ENCODE results near the gene GTSE1.

The GTSE1 gene

DNA sequence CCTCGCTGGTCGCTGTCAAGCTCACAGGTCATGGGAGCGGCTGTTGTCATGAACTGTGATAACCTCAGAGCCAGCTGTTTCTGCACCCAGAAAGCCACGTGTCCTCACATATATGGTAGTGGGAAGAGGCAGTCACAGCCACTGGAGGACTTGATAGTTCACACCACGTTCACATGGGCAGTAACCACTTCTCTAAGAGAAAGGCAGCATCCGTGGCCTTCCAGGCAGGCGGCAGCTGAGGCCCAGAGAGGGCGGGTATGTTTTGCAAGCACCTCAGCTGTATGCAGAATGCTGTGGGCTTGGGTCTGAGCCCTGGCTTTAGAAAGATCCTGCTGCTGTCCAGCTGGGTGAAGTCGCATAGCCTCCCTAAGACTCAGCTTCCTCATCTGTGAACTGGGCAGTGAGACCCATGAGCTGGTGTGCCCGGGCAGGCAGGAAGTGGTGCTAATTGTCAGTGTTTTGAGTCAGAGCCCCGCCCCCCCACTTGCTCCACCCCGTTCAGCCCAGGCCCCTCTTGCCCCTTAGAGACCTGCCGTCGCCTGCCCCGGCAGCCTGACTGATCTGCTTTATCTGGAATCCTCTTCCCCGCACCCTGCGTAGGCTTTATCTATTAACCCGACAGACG lies 15.6 kb upstream of the GTSE1 start:
- Histone ChIP-seq H3K9me3 (ENCODE audit: control insufficient read depth, low read length) (no peaks in the 10 kb centered on the region), H3K27me3 (ENCODE audit: control insufficient read depth, insufficient read depth, low read length) (no peaks in the 10 kb centered on the region), H3K4me1 (no peaks in the 10 kb centered on the region), H3K9ac (no peak overlapping the region), H2AFZ (no peak overlapping the region), H3K4me3 (ENCODE audit: low read depth, low read length) (no peak overlapping the region), H3K36me3 (ENCODE audit: control insufficient read depth, insufficient read depth, low read length) (no peaks in the 10 kb centered on the region), H3K4me2 (ENCODE audit: low read length) (no peak overlapping the region), H3K79me2 (no peaks in the 10 kb centered on the region), H3K27ac (no peak overlapping the region)
- TF ChIP-seq, protein P1, sequence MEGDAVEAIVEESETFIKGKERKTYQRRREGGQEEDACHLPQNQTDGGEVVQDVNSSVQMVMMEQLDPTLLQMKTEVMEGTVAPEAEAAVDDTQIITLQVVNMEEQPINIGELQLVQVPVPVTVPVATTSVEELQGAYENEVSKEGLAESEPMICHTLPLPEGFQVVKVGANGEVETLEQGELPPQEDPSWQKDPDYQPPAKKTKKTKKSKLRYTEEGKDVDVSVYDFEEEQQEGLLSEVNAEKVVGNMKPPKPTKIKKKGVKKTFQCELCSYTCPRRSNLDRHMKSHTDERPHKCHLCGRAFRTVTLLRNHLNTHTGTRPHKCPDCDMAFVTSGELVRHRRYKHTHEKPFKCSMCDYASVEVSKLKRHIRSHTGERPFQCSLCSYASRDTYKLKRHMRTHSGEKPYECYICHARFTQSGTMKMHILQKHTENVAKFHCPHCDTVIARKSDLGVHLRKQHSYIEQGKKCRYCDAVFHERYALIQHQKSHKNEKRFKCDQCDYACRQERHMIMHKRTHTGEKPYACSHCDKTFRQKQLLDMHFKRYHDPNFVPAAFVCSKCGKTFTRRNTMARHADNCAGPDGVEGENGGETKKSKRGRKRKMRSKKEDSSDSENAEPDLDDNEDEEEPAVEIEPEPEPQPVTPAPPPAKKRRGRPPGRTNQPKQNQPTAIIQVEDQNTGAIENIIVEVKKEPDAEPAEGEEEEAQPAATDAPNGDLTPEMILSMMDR (IDR thresholded peaks at IDR 0.05), result no peak

DNA sequence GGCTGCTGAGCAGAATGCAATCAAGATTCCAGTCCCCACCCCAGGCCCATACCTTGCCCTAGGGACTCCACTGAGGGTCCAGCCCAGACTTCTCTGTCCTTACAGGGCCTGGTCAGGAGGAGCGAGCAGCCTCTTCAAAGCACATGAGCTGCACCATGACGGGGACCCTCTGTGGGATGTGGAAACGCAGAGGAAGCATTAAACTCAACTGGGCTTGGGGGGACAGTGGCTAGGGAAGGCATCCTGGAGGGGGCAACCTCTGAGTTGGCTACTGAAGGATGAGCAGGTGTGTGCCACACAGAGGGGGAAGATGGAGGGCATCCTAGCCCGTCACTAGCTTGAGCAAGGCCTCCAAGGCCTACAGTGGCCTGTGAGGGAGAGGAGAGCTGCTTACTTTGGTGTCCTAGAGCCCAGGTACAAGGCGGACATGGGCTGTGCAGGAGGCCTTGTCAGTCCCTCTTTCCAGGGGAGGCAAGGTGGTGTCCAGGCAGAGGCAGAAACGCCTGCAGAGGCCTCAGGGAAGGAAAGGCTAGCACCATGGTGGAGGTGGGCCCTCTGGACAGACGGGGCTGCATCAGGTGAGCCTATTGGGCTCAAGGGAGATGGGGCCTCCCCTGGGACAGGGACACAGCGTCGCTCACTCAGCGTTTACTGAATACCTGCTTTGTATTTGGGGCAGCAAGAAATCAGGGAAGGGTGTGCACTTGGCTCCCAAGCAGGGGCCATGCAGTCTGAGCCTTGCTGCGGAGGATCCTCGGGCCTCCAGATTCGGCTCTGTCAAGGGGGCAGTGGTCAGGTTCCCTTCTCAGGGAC lies 14.6 kb upstream of the GTSE1 start:
- H3K36me3 ChIP-seq (ENCODE audit: control insufficient read depth, insufficient read depth, low read length), result no peaks in the 10 kb centered on the region
- H3K79me2 ChIP-seq, result no peaks in the 10 kb centered on the region
- H2AFZ ChIP-seq, result no peak overlapping the region
- no peaks in the 10 kb centered on the region for H3K9me3 ChIP-seq (ENCODE audit: control insufficient read depth, low read length)
- H3K4me1 ChIP-seq, result no peaks in the 10 kb centered on the region
- TF ChIP-seq, protein P1 (IDR thresholded peaks at IDR 0.05), result no peak
- no peak overlapping the region for H3K4me2 ChIP-seq (ENCODE audit: low read length)
- no peak overlapping the region for H3K4me3 ChIP-seq (ENCODE audit: low read depth, low read length)
- no peak overlapping the region for H3K27ac ChIP-seq
- H3K9ac ChIP-seq, result no peak overlapping the region
- H3K27me3 ChIP-seq (ENCODE audit: control insufficient read depth, insufficient read depth, low read length), result no peaks in the 10 kb centered on the region

DNA sequence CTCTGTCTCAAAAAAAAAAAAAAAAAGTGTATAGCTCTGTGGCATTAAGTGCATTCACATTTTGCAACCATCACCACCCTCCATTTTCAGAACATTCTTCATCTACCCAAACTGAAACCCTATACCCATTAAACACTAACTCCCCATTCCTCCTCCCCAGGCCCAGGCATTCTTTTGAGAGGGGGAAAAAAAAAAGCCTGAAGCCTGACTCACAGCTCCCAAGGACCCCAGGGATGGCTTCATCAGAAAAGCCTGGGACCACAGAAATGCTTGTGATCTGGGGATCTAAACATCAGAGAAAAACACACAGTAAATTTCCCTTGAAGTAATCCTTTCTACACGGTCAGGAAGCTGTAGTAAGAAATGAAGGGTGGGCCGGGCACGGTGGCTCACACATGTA lies 10.7 kb upstream of the GTSE1 start:
- no peaks in the 10 kb centered on the region for H3K4me1 ChIP-seq
- no peak overlapping the region for H2AFZ ChIP-seq
- TF ChIP-seq, protein P1 (IDR thresholded peaks at IDR 0.05), result no peak

DNA sequence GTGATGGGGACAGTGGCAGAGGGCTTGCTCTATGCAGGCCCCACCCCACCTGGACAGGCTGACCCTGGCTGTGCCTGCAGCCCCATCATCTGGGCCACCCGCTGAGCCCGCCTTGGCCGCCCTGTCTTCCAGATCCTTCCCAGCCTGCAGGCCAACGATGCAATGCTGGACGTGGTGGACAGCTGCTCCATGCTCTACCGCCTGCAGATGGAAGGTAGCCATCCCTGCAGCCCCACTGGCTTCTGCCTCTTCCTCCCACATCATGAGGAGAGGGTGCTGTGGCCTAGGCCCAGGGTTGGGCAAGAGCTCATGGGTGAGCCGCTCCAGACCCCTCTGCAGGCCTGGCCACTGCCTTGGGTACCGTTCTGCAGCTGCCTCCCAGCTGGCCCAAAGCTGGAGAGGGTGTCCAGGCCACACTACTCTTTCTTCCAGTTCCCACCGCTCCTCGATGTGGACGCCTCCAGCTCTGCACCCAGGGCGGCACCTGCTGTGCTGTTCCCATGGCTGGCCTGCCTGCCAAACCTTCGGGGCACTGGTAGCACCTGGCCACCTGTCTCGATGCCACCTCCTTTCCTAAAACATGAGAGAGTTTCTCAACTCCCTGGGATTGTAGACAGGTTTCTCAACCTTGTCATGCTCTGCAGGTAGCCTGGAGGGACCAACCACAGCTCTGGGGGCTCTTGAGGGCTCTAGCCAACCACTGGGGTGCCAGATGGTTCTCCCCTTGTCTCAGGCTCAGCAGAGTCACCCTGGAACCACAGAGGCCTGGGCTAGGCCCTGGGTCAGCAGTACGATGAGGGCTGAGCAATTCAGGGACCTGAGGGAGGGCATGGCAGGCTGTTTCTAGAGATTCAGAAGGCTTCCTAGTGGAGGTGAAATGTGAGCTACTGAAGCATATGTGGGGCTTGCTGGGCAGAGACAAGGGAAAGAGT lies 9.5 kb upstream of the GTSE1 start:
- no peaks in the 10 kb centered on the region for H3K9me3 ChIP-seq (ENCODE audit: control insufficient read depth, low read length)
- H3K4me1 ChIP-seq, result no peaks in the 10 kb centered on the region
- no peak overlapping the region for H2AFZ ChIP-seq
- H3K27ac ChIP-seq, result peak overlapping the region; percentile 11
- TF ChIP-seq, protein P1 (IDR thresholded peaks at IDR 0.05), result no peak
- no peaks in the 10 kb centered on the region for H3K27me3 ChIP-seq (ENCODE audit: control insufficient read depth, insufficient read depth, low read length)
- H3K9ac ChIP-seq, result no peak overlapping the region
- no peaks in the 10 kb centered on the region for H3K79me2 ChIP-seq
- H3K4me3 ChIP-seq (ENCODE audit: low read depth, low read length), result no peak overlapping the region
- H3K36me3 ChIP-seq (ENCODE audit: control insufficient read depth, insufficient read depth, low read length), result no peaks in the 10 kb centered on the region
- no peak overlapping the region for H3K4me2 ChIP-seq (ENCODE audit: low read length)

More for the DNA sequence above, 10.7 kb upstream of the GTSE1 start:
- Histone ChIP-seq H3K9me3 (ENCODE audit: control insufficient read depth, low read length) (no peaks in the 10 kb centered on the region), H3K27me3 (ENCODE audit: control insufficient read depth, insufficient read depth, low read length) (no peaks in the 10 kb centered on the region), H3K9ac (no peak overlapping the region), H3K79me2 (no peaks in the 10 kb centered on the region), H3K4me3 (ENCODE audit: low read depth, low read length) (no peak overlapping the region), H3K27ac (no peak overlapping the region), H3K36me3 (ENCODE audit: control insufficient read depth, insufficient read depth, low read length) (no peaks in the 10 kb centered on the region), H3K4me2 (ENCODE audit: low read length) (no peak overlapping the region)

Measured in parathyroid adenoma (tissue), 2 donors.